ENCODE data around the gene ABCA7. TPM values are rescaled to one million over a fixed set of nuclear protein-coding genes. Genes with fewer than 3 reads are reported as not detected.

The ABCA7 gene
- total and polyA plus RNA-seq, 2 of the 13 experiments (the other 11 are each of a cell fraction or from before 2014, with no cell fraction given) = 4.4 to 32.4 TPM

DNA sequence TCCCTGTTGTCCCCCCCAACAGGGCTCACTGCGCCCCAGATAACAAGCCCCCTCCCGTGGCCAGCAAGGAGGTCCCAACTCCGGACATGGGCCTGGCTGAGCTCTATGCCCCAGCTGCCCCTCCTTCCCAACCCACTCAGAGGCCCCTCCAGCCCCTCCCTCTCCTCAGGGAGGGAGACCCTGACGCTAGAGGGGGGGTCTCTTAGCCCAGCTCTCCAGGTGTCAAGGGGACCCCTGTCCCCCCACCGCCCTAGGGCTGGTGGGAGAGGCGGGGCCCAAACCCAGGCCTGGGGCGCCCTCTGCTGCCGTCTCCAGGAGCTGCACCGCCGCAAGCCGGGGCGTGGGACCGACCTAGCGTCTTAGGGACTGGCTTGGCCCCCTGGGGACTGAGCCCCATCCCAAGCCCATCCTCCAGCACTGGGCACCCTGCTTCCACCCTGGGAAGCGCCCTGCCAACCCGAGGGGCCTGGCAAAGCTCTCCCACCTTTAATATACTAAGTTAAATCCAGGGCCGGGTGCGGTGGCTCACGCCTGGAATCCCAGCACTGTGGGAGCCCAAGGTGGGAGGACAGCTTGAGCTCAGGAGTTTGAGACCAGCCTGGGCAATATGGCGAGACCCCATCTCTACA, 38.3 kb upstream of the ABCA7 start (continued):
- TF ChIP-seq, protein P1, sequence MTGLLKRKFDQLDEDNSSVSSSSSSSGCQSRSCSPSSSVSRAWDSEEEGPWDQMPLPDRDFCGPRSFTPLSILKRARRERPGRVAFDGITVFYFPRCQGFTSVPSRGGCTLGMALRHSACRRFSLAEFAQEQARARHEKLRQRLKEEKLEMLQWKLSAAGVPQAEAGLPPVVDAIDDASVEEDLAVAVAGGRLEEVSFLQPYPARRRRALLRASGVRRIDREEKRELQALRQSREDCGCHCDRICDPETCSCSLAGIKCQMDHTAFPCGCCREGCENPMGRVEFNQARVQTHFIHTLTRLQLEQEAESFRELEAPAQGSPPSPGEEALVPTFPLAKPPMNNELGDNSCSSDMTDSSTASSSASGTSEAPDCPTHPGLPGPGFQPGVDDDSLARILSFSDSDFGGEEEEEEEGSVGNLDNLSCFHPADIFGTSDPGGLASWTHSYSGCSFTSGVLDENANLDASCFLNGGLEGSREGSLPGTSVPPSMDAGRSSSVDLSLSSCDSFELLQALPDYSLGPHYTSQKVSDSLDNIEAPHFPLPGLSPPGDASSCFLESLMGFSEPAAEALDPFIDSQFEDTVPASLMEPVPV (CRISPR knock-in tag; IDR thresholded peaks at IDR 0.05) = no peak
- no peak for TF ChIP-seq ZNF510 (CRISPR knock-in tag; IDR thresholded peaks at IDR 0.05; ENCODE audit: low read depth)
- TF ChIP-seq, protein P2, sequence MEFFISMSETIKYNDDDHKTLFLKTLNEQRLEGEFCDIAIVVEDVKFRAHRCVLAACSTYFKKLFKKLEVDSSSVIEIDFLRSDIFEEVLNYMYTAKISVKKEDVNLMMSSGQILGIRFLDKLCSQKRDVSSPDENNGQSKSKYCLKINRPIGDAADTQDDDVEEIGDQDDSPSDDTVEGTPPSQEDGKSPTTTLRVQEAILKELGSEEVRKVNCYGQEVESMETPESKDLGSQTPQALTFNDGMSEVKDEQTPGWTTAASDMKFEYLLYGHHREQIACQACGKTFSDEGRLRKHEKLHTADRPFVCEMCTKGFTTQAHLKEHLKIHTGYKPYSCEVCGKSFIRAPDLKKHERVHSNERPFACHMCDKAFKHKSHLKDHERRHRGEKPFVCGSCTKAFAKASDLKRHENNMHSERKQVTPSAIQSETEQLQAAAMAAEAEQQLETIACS (CRISPR knock-in tag; IDR thresholded peaks at IDR 0.05) = no peak
- TF ChIP-seq, protein P3, sequence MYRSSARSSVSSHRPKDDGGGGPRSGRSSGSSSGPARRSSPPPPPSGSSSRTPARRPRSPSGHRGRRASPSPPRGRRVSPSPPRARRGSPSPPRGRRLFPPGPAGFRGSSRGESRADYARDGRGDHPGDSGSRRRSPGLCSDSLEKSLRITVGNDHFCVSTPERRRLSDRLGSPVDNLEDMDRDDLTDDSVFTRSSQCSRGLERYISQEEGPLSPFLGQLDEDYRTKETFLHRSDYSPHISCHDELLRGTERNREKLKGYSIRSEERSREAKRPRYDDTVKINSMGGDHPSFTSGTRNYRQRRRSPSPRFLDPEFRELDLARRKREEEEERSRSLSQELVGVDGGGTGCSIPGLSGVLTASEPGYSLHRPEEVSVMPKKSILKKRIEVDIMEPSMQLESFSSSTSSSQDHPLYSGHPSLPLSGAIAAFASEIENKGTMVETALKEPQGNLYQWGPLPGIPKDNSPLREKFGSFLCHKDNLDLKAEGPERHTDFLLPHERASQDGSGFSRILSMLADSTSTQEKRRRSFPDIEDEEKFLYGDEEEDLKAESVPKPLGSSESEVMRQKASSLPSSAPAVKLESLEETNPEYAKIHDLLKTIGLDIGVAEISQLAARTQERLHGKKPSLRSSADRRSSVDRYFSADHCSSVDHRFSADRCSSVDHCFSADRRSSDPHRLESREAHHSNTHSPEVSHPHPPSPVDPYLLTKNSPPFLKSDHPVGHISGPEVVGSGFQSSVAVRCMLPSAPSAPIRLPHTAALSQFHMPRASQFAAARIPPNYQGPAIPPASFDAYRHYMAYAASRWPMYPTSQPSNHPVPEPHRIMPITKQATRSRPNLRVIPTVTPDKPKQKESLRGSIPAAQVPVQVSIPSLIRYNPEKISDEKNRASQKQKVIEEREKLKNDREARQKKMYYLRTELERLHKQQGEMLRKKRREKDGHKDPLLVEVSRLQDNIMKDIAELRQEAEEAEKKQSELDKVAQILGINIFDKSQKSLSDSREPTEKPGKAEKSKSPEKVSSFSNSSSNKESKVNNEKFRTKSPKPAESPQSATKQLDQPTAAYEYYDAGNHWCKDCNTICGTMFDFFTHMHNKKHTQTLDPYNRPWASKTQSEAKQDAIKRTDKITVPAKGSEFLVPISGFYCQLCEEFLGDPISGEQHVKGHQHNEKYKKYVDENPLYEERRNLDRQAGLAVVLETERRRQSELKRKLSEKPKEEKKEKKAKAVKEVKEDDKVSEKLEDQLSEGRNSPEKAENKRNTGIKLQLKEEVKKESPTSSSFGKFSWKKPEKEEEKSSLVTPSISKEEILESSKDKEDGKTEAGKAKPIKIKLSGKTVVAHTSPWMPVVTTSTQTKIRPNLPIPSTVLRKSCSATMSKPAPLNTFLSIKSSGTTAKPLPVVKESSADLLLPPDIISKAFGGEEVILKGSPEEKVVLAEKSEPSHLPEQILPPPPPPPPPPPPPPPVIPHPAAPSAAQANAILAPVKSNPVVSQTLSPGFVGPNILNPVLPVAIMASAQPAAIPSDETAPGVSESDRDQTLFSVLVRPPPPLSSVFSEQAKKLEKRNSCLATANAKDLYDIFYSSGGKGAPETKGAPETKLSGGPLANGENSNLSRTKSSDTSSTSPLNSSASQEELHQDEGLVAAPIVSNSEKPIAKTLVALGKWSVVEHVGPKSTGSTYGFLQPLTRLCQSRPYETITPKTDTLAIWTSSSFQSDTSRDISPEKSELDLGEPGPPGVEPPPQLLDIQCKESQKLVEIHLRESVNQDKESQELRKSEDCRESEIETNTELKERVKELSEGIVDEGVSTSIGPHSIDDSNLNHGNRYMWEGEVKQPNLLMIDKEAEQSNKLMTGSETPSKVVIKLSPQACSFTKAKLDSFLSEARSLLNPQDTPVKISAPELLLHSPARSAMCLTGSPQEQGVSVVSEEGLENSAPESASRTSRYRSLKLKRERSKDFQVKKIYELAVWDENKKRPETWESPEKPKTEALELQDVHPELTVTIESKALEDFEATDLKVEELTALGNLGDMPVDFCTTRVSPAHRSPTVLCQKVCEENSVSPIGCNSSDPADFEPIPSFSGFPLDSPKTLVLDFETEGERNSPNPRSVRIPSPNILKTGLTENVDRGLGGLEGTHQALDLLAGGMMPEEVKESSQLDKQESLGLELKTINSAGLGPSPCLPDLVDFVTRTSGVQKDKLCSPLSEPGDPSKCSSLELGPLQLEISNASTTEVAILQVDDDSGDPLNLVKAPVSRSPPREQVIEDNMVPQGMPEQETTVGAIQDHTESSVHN (CRISPR knock-in tag; IDR thresholded peaks at IDR 0.05) = no peak
- TF ChIP-seq, protein P4, sequence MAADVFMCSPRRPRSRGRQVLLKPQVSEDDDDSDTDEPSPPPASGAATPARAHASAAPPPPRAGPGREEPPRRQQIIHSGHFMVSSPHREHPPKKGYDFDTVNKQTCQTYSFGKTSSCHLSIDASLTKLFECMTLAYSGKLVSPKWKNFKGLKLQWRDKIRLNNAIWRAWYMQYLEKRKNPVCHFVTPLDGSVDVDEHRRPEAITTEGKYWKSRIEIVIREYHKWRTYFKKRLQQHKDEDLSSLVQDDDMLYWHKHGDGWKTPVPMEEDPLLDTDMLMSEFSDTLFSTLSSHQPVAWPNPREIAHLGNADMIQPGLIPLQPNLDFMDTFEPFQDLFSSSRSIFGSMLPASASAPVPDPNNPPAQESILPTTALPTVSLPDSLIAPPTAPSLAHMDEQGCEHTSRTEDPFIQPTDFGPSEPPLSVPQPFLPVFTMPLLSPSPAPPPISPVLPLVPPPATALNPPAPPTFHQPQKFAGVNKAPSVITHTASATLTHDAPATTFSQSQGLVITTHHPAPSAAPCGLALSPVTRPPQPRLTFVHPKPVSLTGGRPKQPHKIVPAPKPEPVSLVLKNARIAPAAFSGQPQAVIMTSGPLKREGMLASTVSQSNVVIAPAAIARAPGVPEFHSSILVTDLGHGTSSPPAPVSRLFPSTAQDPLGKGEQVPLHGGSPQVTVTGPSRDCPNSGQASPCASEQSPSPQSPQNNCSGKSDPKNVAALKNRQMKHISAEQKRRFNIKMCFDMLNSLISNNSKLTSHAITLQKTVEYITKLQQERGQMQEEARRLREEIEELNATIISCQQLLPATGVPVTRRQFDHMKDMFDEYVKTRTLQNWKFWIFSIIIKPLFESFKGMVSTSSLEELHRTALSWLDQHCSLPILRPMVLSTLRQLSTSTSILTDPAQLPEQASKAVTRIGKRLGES (CRISPR knock-in tag; IDR thresholded peaks at IDR 0.05; ENCODE audit: borderline replicate concordance) = no peak
- TF ChIP-seq ZFP37 (CRISPR knock-in tag; IDR thresholded peaks at IDR 0.05; ENCODE audit: borderline replicate concordance) = no peak
- TF ChIP-seq, protein P5, sequence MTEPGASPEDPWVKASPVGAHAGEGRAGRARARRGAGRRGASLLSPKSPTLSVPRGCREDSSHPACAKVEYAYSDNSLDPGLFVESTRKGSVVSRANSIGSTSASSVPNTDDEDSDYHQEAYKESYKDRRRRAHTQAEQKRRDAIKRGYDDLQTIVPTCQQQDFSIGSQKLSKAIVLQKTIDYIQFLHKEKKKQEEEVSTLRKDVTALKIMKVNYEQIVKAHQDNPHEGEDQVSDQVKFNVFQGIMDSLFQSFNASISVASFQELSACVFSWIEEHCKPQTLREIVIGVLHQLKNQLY (CRISPR knock-in tag; IDR thresholded peaks at IDR 0.05) = no peak
- TF ChIP-seq SUZ12 (IDR thresholded peaks at IDR 0.05; ENCODE audit: low read depth, low read length) = no peak
- TF ChIP-seq ZSCAN21 (CRISPR knock-in tag; IDR thresholded peaks at IDR 0.05; ENCODE audit: borderline replicate concordance) = no peak
- TF ChIP-seq YEATS4 (CRISPR knock-in tag; IDR thresholded peaks at IDR 0.05; ENCODE audit: borderline replicate concordance) = no peak
- TF ChIP-seq ZBTB42 (CRISPR knock-in tag; IDR thresholded peaks at IDR 0.05) = no peak

All from HepG2 (cell line).